Spleen (tissue), 11 donors: ENCODE data around the gene RAB30. TPM values are rescaled to one million over a fixed set of nuclear protein-coding genes. Genes with fewer than 3 reads are reported as not detected.
"Not testable (repeated sequence)": the region's sequence is repeated elsewhere in the genome, so short reads cannot be mapped to it uniquely, and the experiment has no call there.

Experiments
- DNase-seq: peaks from one replicate; pipeline ENCODE4 v3.0.0-alpha.2; 2020
- H3K27ac ChIP-seq, 8 donors: fragments of 200-600 bp; sonication (generic) in 7 of 8; 1 replicate in 4 of 8; 2 replicates in 4 of 8; pipeline versions ENCODE4 v1.5.0 to v1.8.0; 2016 to 2021; ENCODE audit warnings: inconsistent platforms in 4 of 8, mild to moderate bottlenecking in 4 of 8, moderate library complexity in 1 of 8
- H3K27me3 ChIP-seq, 7 donors: fragments of 200-600 bp; sonication (generic) in 6 of 7; replicated peaks in 1 of 7; 1 replicate in 4 of 7; 2 replicates in 3 of 7; pipeline versions ENCODE4 v1.5.0 to v1.8.0; 2016 to 2021; ENCODE audit warnings: inconsistent platforms in 3 of 7, mild to moderate bottlenecking in 1 of 7
- H3K36me3 ChIP-seq, 6 donors: fragments of 200-600 bp; sonication (generic) in 5 of 6; 1 replicate in 4 of 6; 2 replicates in 2 of 6; pipeline versions ENCODE4 v1.5.0 to v1.8.0; 2016 to 2021; ENCODE audit warnings: inconsistent platforms in 2 of 6
- H3K4me1 ChIP-seq, 6 donors: fragments of 200-600 bp; sonication (generic) in 5 of 6; 1 replicate in 3 of 6; 2 replicates in 3 of 6; pipeline versions ENCODE4 v1.5.0 to v1.8.0; 2016 to 2021; ENCODE audit warnings: inconsistent platforms in 3 of 6
- H3K4me3 ChIP-seq, 8 donors: fragments of 200-600 bp; sonication (generic) in 7 of 8; 1 replicate in 4 of 8; 2 replicates in 4 of 8; pipeline versions ENCODE4 v1.5.0 to v1.8.0; 2016 to 2021; ENCODE audit warnings: inconsistent platforms in 4 of 8, mild to moderate bottlenecking in 4 of 8, moderate library complexity in 2 of 8
- H3K9me3 ChIP-seq, 8 donors: fragments of 200-600 bp; sonication (generic) in 7 of 8; 1 replicate in 4 of 8; 2 replicates in 4 of 8; pipeline versions ENCODE4 v1.5.0 to v1.8.0; 2016 to 2021; ENCODE audit warnings: inconsistent platforms in 4 of 8
- CTCF ChIP-seq, 11 experiments: fragments of 200-600 bp in 7 of 11; fragments of 450-650 bp in 4 of 11; sonication (generic) in 4 of 11; IDR thresholded peaks in 8 of 11; conservative IDR thresholded peaks in 3 of 11; 1 replicate in 7 of 11; 2 replicates in 4 of 11; pipeline versions ENCODE4 v1.4.0 to v1.8.0; 2016 to 2021; ENCODE audit warnings: antibody characterized with exemption in 11 of 11, inconsistent platforms in 4 of 11, mild to moderate bottlenecking in 1 of 11
- POLR2A ChIP-seq, 3 donors: fragments of 450-650 bp; IDR thresholded peaks; one replicate each; pipeline ENCODE4 v1.5.1; 2017; ENCODE audit warnings: antibody characterized with exemption in 3 of 3, mild to moderate bottlenecking in 1 of 3
- POLR2AphosphoS5 ChIP-seq, 3 donors: sonication (generic); formaldehyde crosslinking; IDR thresholded peaks; one replicate each; pipeline ENCODE4 v1.5.1; 2017; ENCODE audit warnings: antibody characterized with exemption in 3 of 3
- WGBS, 5 donors: extraction: QIAGEN DNeasy Blood & Tissue Kit in 3 of 5; methylation state at CpG; one replicate each; pipeline versions ENCODE4 v1.1.5 to v1.1.7; 2013 to 2018; 5-methylcytosine and 5-hydroxymethylcytosine counted together
- intact Hi-C: fragments of 100-400 bp; cut with DNase I; formaldehyde crosslinking; loops from one replicate; pipeline ENCODE4 v1.15.0; 2023; ENCODE audit warnings: low total_unique reads
- polyA plus RNA-seq, 3 donors: library from polyadenylated mRNA; stranded (reverse); fragments of 200-250 nt; gene quantifications; one replicate each; pipeline ENCODE4 v1.2.1, GENCODE V29; 2013
- total RNA-seq, 7 donors: library from RNA; depleted of rRNA in 3 of 7; stranded (reverse); fragments of >200 nt in 3 of 7; fragmentation: NEBNext Ultra II Directional in 4 of 7; extraction: Animal tissue kit (Norgen Biotek cat#: 25700) in 4 of 7; gene quantifications; one replicate each; pipeline versions ENCODE4 v1.1.0 to v1.2.1, GENCODE V29; 2016 to 2021
- donor health status: healthy with polysubstance abuse.
- donor health status: DM: no; HTN: no; CAD: no; lungs with moderate emphysema.
- donor health status: DM: no; HTN: no; CAD: no.
- donor health status: Bipolar disorder and iron deficiency.
- donor health status: healthy.
- donor health status: DM: no; HTN: no; CAD: no.
- donor health status: DM: yes; HTN: yes; CAD: no.

RAB30 gene
- total and polyA plus RNA-seq, 10 donors: 3.8 to 42.8 (median 29.8) TPM

GRCh38 chr11:82959987-82960778 is 111.5 kb downstream of the RAB30 start:
- WGBS, 5 donors: 44 to 49% (median 48%) methylated on average over 5 of the region's 5 CpGs
- peak overlapping the region; percentile 35 to 84 (median 78) for H3K27ac ChIP-seq

GRCh38 chr11:82955736-82956453 is 115.8 kb downstream of the RAB30 start:
- peak overlapping the region; percentile 41 to 73 (median 50) for H3K27ac ChIP-seq
- H3K36me3 ChIP-seq, intact Hi-C loops, H3K4me3 ChIP-seq, H3K27me3 ChIP-seq: not testable (repeated sequence)
- WGBS, 5 donors: 50 to 77% (median 57%) methylated on average over 8 to 9 of the region's 9 CpGs
- DNase-seq: peak; percentile 92
- peaks cover 0 to 47% (median 30%) of the 10 kb centered on the region in 8 donors for H3K9me3 ChIP-seq
- peaks cover 5 to 43% (median 27%) of the 10 kb centered on the region in 6 donors for H3K4me1 ChIP-seq

More at GRCh38 chr11:82959987-82960778, 111.5 kb downstream of the RAB30 start:
- intact Hi-C loops: no loop called here
- Histone ChIP-seq H3K36me3 (no peaks in the 10 kb centered on the region), H3K4me3 (peak overlapping the region in 1 of 8 donors; percentile 30), H3K4me1 (peaks cover 5 to 48% (median 30%) of the 10 kb centered on the region in 6 donors), H3K27me3 (no peaks in the 10 kb centered on the region), H3K9me3 (peaks cover 0 to 6% (median 1%) of the 10 kb centered on the region in 8 donors)
- no peak for DNase-seq
- TF ChIP-seq POLR2A (IDR thresholded peaks at IDR 0.05) (no peak), CTCF (IDR thresholded peaks at IDR 0.05 in 8 of 11, conservative IDR thresholded peaks at IDR 0.05 in 3 of 11) (no peak), POLR2AphosphoS5 (IDR thresholded peaks at IDR 0.05) (no peak)

- H3K4me3 ChIP-seq, DNase-seq, H3K36me3 ChIP-seq, H3K27me3 ChIP-seq, H3K27ac ChIP-seq, H3K4me1 ChIP-seq, intact Hi-C loops: not testable (repeated sequence)
- 94 to 98% (median 96%) methylated on average over 2 of the region's 2 CpGs for WGBS, 5 donors
- peaks cover 0 to 58% (median 30%) of the 10 kb centered on the region in 8 donors for H3K9me3 ChIP-seq
These were observed 121.2 kb downstream of the RAB30 start for GRCh38 chr11:82950502-82950901.

- DNase-seq: no peak
- Histone ChIP-seq H3K9me3 (peaks cover 0 to 47% (median 21%) of the 10 kb centered on the region in 8 donors), H3K27ac (no peak overlapping the region), H3K36me3 (no peaks in the 10 kb centered on the region), H3K27me3 (no peaks in the 10 kb centered on the region), H3K4me1 (no peaks in the 10 kb centered on the region), H3K4me3 (no peak overlapping the region)
- TF ChIP-seq POLR2A (IDR thresholded peaks at IDR 0.05) (no peak), POLR2AphosphoS5 (IDR thresholded peaks at IDR 0.05) (no peak), CTCF (IDR thresholded peaks at IDR 0.05 in 8 of 11, conservative IDR thresholded peaks at IDR 0.05 in 3 of 11) (no peak)
- intact Hi-C loops: no loop called here
These were observed 122.3 kb downstream of the RAB30 start for GRCh38 chr11:82949352-82949751.

- Histone ChIP-seq H3K9me3 (peaks cover 0 to 13% (median 2%) of the 10 kb centered on the region in 8 donors), H3K27ac (no peak overlapping the region), H3K27me3 (no peaks in the 10 kb centered on the region), H3K4me3 (no peak overlapping the region), H3K36me3 (no peaks in the 10 kb centered on the region), H3K4me1 (no peaks in the 10 kb centered on the region)
- no peak for TF ChIP-seq CTCF (IDR thresholded peaks at IDR 0.05 in 8 of 11, conservative IDR thresholded peaks at IDR 0.05 in 3 of 11)
- no peak for DNase-seq
- intact Hi-C loops: no loop called here
These were observed 126.0 kb downstream of the RAB30 start for GRCh38 chr11:82945682-82946081.

- intact Hi-C loops, H3K27ac ChIP-seq, DNase-seq, H3K9me3 ChIP-seq, H3K4me1 ChIP-seq, H3K4me3 ChIP-seq, H3K27me3 ChIP-seq, H3K36me3 ChIP-seq: not testable (repeated sequence)
- WGBS, 5 donors: 85 to 100% (median 87%) methylated on average over 1 of the region's 1 CpG
These were observed 126.7 kb downstream of the RAB30 start for GRCh38 chr11:82945041-82945440.
